ENCODE measurements around the gene NADSYN1.

GRCh38 chr11:71456294-71456693 lies 3.3 kb downstream of the NADSYN1 start:
- TF ChIP-seq CTCF (IDR thresholded peaks at IDR 0.05) (no peak), POLR2A (IDR thresholded peaks at IDR 0.05) (no peak)
